GM21360 (cell line): Measurements from ENCODE around the gene AFDN.

Source experiments
- ATAC-seq: cut with Tn5 transposase; IDR thresholded peaks from one replicate; pipeline ENCODE4 v1.9.1; 2021; ENCODE audit warnings: mild to moderate bottlenecking, moderate library complexity; ENCODE audit not compliant: unreplicated experiment

Gene AFDN

DNA sequence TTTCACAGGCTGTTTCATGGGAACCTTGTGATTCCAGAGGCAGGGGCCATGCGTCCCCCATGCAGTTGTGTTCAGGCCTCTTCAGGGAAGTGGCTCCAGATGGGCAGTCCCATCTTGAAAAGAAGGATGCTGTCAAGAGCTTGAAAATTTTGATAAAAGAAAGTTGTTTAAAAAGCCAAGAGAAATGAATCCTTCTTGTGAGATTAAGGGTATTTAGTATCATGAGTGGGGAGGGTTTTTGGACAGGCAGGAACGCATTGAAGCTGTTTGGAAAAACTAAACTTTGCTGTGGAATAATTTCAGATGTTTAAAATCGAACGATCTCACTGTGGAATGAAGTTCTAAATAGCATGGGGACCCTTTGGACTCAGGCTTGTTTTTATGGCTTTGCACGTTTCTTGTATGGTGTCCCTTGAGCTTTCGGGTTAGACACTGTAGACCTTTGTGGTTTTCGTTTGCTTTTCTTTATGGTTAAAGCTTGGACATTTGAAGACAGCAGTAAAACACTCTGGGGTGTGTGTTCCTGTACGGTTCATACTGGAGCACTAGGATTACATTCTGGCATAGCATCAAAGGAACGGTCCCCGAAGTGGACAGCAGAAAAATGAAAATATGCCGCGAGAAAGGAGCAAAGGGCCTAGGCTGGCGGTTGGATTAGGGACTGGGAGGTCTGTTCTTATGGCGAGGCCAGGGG, 188.9 kb downstream of the AFDN start:
- no peak for ATAC-seq

DNA sequence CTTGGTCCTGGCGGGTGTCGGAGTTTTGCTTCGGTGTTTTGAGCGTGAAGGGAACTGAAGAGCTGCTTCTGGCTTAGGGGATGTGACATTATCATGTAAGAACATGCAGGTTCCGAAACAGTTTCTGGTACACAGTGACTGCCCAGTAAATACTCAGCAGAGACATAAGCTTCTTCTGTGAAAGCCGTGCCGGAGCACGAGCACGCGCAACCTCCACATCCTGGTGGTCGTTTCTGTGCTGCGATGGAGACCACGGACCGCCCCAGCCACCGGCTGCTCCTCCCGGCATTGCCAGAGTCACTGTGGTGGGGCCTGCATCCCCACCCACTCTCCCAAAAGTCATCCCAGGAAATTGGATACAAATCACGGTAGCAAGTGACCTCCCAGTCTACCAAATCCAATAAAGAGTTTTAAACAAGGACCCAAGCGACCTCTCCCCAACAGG, 189.5 kb downstream of the AFDN start:
- no peak for ATAC-seq

DNA sequence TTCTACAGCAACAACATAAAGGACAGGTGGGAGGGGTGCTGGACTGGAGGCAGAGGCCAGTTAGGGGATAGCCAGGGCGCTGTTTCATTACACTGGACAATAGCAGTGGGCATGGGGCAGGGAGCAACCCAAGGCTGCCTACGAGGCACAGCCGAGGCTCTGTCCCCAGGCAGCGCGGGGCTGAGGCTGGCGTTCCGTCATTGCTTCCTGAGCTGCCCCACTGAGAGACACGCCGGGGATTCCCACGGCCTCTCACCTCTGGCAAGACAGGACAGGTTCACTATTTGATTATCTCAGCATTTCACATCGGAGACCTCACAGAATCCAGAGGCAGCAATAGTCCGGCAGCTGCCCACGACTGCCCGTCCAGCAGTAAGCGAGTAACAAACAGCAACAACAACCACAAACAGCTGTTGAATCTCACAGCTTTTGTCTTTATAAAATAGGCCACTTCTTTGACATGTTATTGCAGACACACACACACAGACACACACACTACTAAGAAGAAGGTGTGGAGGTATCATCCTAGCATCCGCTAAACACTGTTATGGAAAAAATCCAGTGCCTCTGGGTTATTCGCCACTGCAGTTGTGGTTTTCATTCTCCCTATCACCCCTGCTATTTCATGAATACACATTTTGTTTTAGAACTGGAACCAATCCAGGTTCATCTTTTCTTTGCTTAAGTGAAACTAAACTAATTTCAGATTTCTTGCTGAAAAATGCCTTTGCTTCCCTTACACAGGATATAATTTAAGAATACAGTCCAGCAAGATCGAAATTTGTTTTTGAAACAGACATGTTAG, 190.2 kb downstream of the AFDN start:
- ATAC-seq: no peak

DNA sequence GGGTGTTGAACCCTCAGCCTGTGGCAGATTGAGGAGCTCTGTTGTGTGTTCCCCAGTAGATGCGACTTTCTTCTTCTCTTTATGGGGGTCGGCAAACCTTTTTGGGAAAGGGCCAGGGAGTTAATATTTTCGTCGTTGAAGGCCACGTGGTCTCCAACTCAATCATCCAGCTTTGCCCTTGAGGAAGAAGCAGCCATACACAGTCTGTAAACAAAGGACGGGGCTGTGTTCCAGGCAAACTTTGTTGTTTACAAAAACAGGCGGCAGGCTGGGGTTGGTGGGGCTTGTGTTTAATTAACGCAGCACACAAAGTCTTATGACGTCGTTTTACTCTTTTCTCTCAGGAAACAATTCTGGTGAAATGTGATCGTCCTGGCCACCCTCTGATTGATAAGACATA, 190.9 kb downstream of the AFDN start:
- ATAC-seq: no peak

DNA sequence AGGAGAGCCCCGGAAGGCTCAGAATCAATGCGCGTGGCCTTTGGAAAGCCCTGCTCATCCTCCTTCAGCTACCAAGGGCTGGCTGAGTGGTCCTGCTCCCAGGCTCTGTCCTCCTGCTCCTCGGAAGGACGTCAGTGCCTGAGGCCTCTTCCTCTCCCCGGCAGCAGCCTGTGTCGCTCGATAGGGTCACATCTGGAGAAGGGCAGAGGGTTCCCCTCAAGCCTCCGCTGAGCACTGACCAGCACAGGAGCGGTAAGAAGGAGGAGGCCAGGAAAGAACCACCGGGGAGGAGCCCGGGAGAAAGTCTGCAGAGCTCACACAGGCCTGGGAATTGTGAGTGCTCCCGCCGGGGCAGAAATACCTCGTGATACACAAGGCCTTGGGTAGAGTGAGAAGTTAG, 192.0 kb downstream of the AFDN start:
- ATAC-seq: no peak

DNA sequence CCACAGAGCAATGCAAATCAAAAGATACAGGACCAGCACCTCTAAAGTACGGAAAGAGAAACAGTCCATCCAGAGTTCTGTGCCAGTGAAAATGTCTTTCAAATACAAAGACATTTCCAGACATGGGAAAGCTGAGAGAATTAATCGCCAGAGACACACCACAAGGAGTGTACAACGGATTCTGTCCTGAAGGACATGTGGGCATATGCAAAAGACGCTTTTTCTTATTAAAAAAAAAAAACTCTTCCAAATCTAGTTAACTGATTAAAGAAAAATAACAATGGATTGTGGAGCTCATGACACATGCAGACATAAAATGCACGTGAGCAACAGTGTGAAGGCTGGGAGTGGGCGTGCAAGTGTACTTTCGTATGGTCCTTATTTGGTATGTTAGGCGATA, 193.5 kb downstream of the AFDN start:
- no peak for ATAC-seq

DNA sequence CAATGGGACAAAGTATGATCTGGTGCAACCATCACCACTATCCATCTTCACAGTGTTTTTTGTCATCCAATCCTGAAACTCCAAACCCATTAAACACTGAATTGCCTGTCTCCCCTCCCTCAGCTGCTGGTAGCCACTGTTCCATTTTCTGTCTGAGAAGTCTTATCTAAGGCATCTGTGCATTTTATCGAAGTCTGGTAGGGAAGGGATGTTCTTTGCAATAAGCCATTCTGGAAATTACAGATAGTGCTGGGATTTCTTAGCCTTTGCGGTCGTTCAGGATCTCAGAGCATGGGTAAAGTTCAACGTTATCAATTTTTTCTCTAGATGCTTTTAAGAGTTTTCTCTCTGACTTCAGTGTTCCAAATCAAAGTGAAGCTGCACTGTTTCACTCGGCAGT, 194.9 kb downstream of the AFDN start:
- no peak for ATAC-seq
